Caco-2 (cell line): ENCODE measurements around the gene SLC23A3. TPM values are rescaled to one million over a fixed set of nuclear protein-coding genes. Genes with fewer than 3 reads are reported as not detected.

Experiments used
- BruUV-seq: library from RNA; stranded (reverse); fragments of 400-500 nt; replicated peaks from 2 replicates; lab custom pipeline; 2021; lab: Mats Ljungman, UMichigan
- CTCF ChIA-PET: fragments of 300-600 bp; sonication (Branson Sonifier 250); formaldehyde crosslinking; loops from one replicate; lab custom pipeline; 2022; ENCODE audit warnings: antibody characterized with exemption; lab: Charles Lee
- POLR2A ChIA-PET: fragments of 300-600 bp; sonication (Branson Sonifier 250); formaldehyde crosslinking; loops from one replicate; lab custom pipeline; 2022; ENCODE audit warnings: antibody characterized with exemption; lab: Charles Lee
- DNase-seq, 2 experiments: peaks; one replicate each; pipeline versions ENCODE4 v3.0.0 to v3.0.0-alpha.2; 2020 to 2022
- H3K27me3 ChIP-seq: replicated peaks from 2 replicates; pipeline ENCODE4 v1.6.0; 2011; ENCODE audit warnings: low read length; ENCODE audit not compliant: control insufficient read depth, insufficient read depth
- H3K36me3 ChIP-seq: 2 replicates; pipeline ENCODE4 v1.5.1; 2011; ENCODE audit warnings: low read length; ENCODE audit not compliant: control insufficient read depth, insufficient read depth
- H3K4me1 ChIP-seq: fragments of 250-450 bp; sonication (Bioruptor Pico); 2 replicates; pipeline ENCODE4 v1.5.1; 2020; ENCODE audit warnings: mild to moderate bottlenecking
- H3K4me3 ChIP-seq: 2 replicates; pipeline ENCODE4 v1.5.1; 2011; ENCODE audit warnings: low read depth, mild to moderate bottlenecking, control low read depth, low read length
- H3K9me3 ChIP-seq: fragments of 250-450 bp; sonication (Bioruptor Pico); 2 replicates; pipeline ENCODE4 v1.5.1; 2020; ENCODE audit warnings: mild to moderate bottlenecking, moderate library complexity
- H3K27ac Mint-ChIP-seq: one replicate; pipeline ENCODE4 v1.8.0; 2022; ENCODE audit warnings: mixed read lengths; ENCODE audit not compliant: unreplicated experiment
- H3K27me3 Mint-ChIP-seq: one replicate; pipeline ENCODE4 v1.8.0; 2022; ENCODE audit warnings: mixed read lengths; ENCODE audit not compliant: insufficient read depth, unreplicated experiment
- H3K36me3 Mint-ChIP-seq: one replicate; pipeline ENCODE4 v1.8.0; 2022; ENCODE audit warnings: mild to moderate bottlenecking, mixed read lengths; ENCODE audit not compliant: insufficient read depth, unreplicated experiment
- H3K4me1 Mint-ChIP-seq: one replicate; pipeline ENCODE4 v1.8.0; 2022; ENCODE audit warnings: low read depth, mixed read lengths; ENCODE audit not compliant: unreplicated experiment
- H3K4me3 Mint-ChIP-seq: one replicate; pipeline ENCODE4 v1.8.0; 2022; ENCODE audit warnings: mild to moderate bottlenecking, moderate library complexity, mixed read lengths; ENCODE audit not compliant: unreplicated experiment
- H3K9me3 Mint-ChIP-seq: one replicate; pipeline ENCODE4 v1.8.0; 2022; ENCODE audit warnings: mixed read lengths; ENCODE audit not compliant: unreplicated experiment
- intact Hi-C: fragments of 100-400 bp; cut with micrococcal nuclease; formaldehyde crosslinking; loops from one replicate; pipeline ENCODE4 v1.10.0; 2022; ENCODE audit not compliant: unreplicated experiment
- total RNA-seq: library from RNA; stranded (reverse); gene quantifications from 2 replicates; pipeline ENCODE4 v1.2.3, GENCODE V29; 2022
- TF ChIP-seq, protein P1 (sequence below), 2 experiments: fragments of 200-600 bp in 1 of 2; IDR thresholded peaks; 1 replicate in 1 of 2; 2 replicates in 1 of 2; pipeline versions ENCODE4 v1.5.1 to v1.8.0; 2011 to 2022; ENCODE audit warnings: antibody characterized with exemption in 1 of 2, control low read depth in 1 of 2, inconsistent platforms in 1 of 2, low read depth in 1 of 2, low read length in 1 of 2, mild to moderate bottlenecking in 1 of 2, moderate library complexity in 1 of 2; ENCODE audit not compliant: insufficient read depth in 1 of 2, severe bottlenecking in 1 of 2, unreplicated experiment in 1 of 2

The SLC23A3 gene
- total RNA-seq, 1 experiment from 2014 or later: 7.1 TPM

DNA sequence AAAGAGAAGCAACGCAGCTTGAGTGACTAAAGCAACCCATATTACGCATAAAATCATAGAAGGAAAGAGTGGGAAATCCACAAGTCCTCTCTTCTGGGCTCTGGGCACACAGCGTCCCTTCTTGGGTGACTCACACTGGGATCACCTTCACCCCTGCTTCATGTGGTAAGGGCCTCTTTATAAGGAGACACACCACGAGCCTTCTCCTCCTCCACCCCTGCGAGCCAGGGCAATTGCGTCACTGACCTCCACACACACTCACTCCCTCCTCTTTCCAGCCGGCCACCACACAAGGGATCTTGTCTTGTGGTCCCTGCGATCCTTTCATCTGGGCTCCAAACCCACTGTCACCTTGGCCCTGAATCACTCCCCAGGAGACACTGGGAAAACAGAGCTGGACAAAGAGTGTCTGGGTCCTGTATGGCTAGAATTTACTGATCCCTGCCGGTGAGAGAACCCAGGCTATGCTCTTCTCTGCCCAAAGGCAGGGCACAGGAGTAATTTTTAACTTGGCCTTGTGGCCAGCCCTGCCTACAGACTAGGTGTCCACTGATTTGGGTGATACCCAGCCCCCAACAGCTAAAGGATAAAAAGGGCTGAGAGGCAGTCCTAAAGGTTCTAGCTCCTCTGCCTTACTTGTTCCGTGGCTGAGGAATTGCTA is 44.5 kb downstream of the SLC23A3 start:
- Histone ChIP-seq H3K4me3 (no peak overlapping the region), H3K4me1 (peaks cover 73% of the 10 kb centered on the region), H3K9me3 (no peaks in the 10 kb centered on the region), H3K36me3 (no peaks in the 10 kb centered on the region), H3K27me3 (no peaks in the 10 kb centered on the region)
- POLR2A ChIA-PET: interaction anchor here (0.6 to 1.2 kb wide), 3 partner anchors 15 to 75 kb away, joined by 3 read pairs; no protein-coding TSS in a partner anchor
- H3K27me3 Mint-ChIP-seq: no peaks in the 10 kb centered on the region
- peaks cover 50% of the 10 kb centered on the region for H3K4me1 Mint-ChIP-seq
- peaks cover 6% of the 10 kb centered on the region for H3K36me3 Mint-ChIP-seq
- DNase-seq: peak; percentile 57 to 85
- intact Hi-C loops: no loop called here
- no peaks in the 10 kb centered on the region for H3K9me3 Mint-ChIP-seq
- H3K4me3 Mint-ChIP-seq: peak overlapping the region; percentile 53
- H3K27ac Mint-ChIP-seq: peak overlapping the region; percentile 25
- no TSS peak for BruUV-seq
- TF ChIP-seq, protein P1, sequence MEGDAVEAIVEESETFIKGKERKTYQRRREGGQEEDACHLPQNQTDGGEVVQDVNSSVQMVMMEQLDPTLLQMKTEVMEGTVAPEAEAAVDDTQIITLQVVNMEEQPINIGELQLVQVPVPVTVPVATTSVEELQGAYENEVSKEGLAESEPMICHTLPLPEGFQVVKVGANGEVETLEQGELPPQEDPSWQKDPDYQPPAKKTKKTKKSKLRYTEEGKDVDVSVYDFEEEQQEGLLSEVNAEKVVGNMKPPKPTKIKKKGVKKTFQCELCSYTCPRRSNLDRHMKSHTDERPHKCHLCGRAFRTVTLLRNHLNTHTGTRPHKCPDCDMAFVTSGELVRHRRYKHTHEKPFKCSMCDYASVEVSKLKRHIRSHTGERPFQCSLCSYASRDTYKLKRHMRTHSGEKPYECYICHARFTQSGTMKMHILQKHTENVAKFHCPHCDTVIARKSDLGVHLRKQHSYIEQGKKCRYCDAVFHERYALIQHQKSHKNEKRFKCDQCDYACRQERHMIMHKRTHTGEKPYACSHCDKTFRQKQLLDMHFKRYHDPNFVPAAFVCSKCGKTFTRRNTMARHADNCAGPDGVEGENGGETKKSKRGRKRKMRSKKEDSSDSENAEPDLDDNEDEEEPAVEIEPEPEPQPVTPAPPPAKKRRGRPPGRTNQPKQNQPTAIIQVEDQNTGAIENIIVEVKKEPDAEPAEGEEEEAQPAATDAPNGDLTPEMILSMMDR (IDR thresholded peaks at IDR 0.05; ENCODE audit: insufficient read depth in 1 of 2, low read depth in 1 of 2, low read length in 1 of 2, severe bottlenecking in 1 of 2, unreplicated experiment in 1 of 2): no peak
- CTCF ChIA-PET: interaction anchor here (0.5 to 3.4 kb wide), 8 partner anchors 30 to 170 kb away, joined by 4 to 20 read pairs (median 6); no protein-coding TSS in a partner anchor

DNA sequence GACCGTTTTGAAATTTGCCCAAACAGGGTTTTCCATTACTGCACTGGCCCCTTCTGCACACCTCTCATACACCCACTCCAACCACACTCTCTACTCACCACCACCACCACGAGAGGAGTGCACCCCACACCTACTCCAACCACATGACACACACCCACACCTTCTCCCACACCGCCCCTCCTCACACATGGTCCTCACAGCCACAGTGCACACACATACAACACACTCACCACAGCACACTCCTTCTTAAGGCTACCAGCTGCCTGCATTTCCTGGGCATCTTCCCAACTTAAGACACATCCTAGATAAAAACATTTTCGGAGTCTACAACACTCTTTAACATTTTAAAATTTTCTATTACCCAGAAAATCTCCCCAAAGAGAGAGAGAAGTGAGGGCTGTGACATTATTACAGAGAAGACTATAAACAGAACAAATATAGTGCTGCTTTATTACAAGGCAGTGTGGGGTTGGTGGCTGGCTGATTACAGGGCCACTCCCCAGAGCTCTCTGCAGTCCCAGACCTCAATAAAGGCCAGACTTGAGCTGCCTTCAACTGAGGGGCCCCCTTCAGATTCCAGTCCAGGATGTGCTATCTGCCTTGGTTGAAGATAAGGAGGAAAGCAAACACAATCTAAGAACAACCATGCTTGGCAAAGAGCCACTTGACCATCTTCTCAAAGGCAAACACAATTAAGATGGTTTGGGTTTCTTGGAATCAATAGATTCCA is 45.3 kb downstream of the SLC23A3 start:
- peak overlapping the region; percentile 25 for H3K27ac Mint-ChIP-seq
- TF ChIP-seq, protein P1 (IDR thresholded peaks at IDR 0.05; ENCODE audit: insufficient read depth in 1 of 2, low read depth in 1 of 2, low read length in 1 of 2, severe bottlenecking in 1 of 2, unreplicated experiment in 1 of 2): no peak
- CTCF ChIA-PET: interaction anchor here (0.5 to 3.4 kb wide), 11 partner anchors 20 to 171 kb away, joined by 3 to 20 read pairs (median 5); no protein-coding TSS in a partner anchor
- H3K36me3 ChIP-seq: no peaks in the 10 kb centered on the region
- peak overlapping the region; percentile 53 for H3K4me3 Mint-ChIP-seq
- peak; percentile 74 to 92 for DNase-seq
- POLR2A ChIA-PET: interaction anchor here (0.6 to 1.2 kb wide), 4 partner anchors 14 to 725 kb away, joined by 3 read pairs; no protein-coding TSS in a partner anchor
- no peaks in the 10 kb centered on the region for H3K27me3 Mint-ChIP-seq
- peaks cover 58% of the 10 kb centered on the region for H3K4me1 Mint-ChIP-seq
- peaks cover 73% of the 10 kb centered on the region for H3K4me1 ChIP-seq
- H3K27me3 ChIP-seq: no peaks in the 10 kb centered on the region
- no TSS peak for BruUV-seq
- no peaks in the 10 kb centered on the region for H3K9me3 Mint-ChIP-seq
- H3K4me3 ChIP-seq: no peak overlapping the region
- H3K36me3 Mint-ChIP-seq: peaks cover 6% of the 10 kb centered on the region
- intact Hi-C loops: loop anchor here (1.0 kb wide), 2 partner anchors 31 to 51 kb away; no protein-coding TSS in a partner anchor
- H3K9me3 ChIP-seq: no peaks in the 10 kb centered on the region
